IPS-NIHi11 (cell line): ENCODE data around the gene NEU1.
A peak's percentile ranks its signal among the peaks of the same experiment; 100 is the strongest.
"Not testable (repeated sequence)": the region's sequence is repeated elsewhere in the genome, so short reads cannot be mapped to it uniquely, and the experiment has no call there.

Source experiments
- DNase-seq: peaks from one replicate; pipeline ENCODE4 v3.0.0; 2012; ENCODE audit warnings: mixed read lengths, low spot score

Gene NEU1

GRCh38 chr6:31817929-31818511 lies 44.6 kb downstream of the NEU1 start:
- DNase-seq = not testable (repeated sequence)

- not testable (repeated sequence) for DNase-seq
These were observed 45.3 kb downstream of the NEU1 start for GRCh38 chr6:31817133-31817928.

- DNase-seq = peak; percentile 83
These were observed 47.4 kb downstream of the NEU1 start, which contains the start of the genes HSPA1A and HSPA1L for GRCh38 chr6:31815025-31815838. HSPA1A (plus strand) TSS chr6:31815543; CDS start chr6:31815757, 214 bp downstream. HSPA1L (minus strand) TSS chr6:31815283; CDS start chr6:31811972, 3,311 bp downstream.

GRCh38 chr6:31814677-31815024 lies 48.0 kb downstream of the NEU1 start:
- DNase-seq = peak; percentile 90

DNA sequence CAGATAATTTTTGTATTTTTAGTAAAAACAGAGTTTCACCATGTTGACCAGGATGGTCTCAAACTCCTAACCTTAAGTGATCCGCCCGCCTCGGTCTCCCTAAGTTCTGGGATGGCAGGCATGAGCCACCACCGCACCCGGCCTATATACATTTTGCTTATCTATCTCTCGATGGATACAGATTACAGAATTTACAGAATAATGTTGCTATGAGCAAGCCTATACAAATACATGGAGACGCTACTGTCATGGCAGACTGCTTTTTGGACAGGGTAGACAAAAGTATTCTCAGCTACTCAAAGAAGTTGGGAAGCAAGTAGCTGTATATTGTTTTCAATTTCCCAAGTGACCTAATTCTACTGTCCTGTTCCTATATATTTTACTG lies 49.2 kb downstream of the NEU1 start:
- no peak for DNase-seq

- DNase-seq = no peak
These were observed 51.0 kb downstream of the NEU1 start for GRCh38 chr6:31811645-31812044.

DNA sequence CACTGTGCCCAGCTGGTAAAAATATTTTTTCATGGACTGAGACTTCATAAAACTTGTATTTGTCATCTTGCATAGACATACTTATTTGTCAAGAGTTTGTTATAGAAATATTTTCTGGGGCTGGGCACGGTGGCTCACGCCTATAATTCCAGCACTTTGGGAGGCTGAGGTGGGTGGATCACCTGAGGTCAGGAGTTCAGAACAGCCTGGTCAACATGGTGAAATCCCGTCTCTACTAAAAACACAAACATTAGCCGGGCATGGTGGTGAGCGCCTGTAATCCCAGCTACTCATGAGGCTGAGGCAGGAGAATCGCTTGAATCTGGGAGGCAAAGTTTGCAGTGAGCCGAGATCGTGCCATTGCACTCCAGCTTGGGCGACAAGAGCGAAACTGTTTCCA lies 54.0 kb downstream of the NEU1 start:
- DNase-seq = not testable (repeated sequence)
